WTC11 (cell line): ENCODE data around the gene RAB13. TPM values are rescaled to one million over a fixed set of nuclear protein-coding genes. Genes with fewer than 3 reads are reported as not detected.

Source experiments
- ATAC-seq: fragments of 200-7000 bp; cut with Tn5 transposase; 2 replicates; pipeline ENCODE4 v1.10.0; 2021; ENCODE audit warnings: mild to moderate bottlenecking, moderate library complexity
- CTCF ChIA-PET: fragments of 300-600 bp; sonication (Branson Sonifier 250); formaldehyde crosslinking; loops from one replicate; lab custom pipeline; 2021; ENCODE audit warnings: antibody characterized with exemption; lab: Charles Lee
- POLR2A ChIA-PET: fragments of 350-600 bp; sonication (Branson Sonifier 250); formaldehyde crosslinking; loops from one replicate; lab custom pipeline; 2021; ENCODE audit warnings: antibody characterized with exemption; lab: Charles Lee
- DNase-seq: peaks from one replicate; pipeline ENCODE4 v3.0.0; 2021; ENCODE audit warnings: low spot score
- H3K27ac Mint-ChIP-seq: 2 replicates; pipeline ENCODE4 v1.8.0; 2021; ENCODE audit warnings: mixed read lengths
- H3K27me3 Mint-ChIP-seq: 2 replicates; pipeline ENCODE4 v1.8.0; 2021; ENCODE audit warnings: low read depth, mild to moderate bottlenecking, moderate library complexity, mixed read lengths
- H3K36me3 Mint-ChIP-seq: 2 replicates; pipeline ENCODE4 v1.8.0; 2021; ENCODE audit warnings: mixed read lengths
- H3K4me1 Mint-ChIP-seq: 2 replicates; pipeline ENCODE4 v1.8.0; 2022; ENCODE audit warnings: mixed read lengths
- H3K4me3 Mint-ChIP-seq: 2 replicates; pipeline ENCODE4 v1.8.0; 2021; ENCODE audit warnings: mild to moderate bottlenecking, moderate library complexity, mixed read lengths
- H3K9me3 Mint-ChIP-seq: 2 replicates; pipeline ENCODE4 v1.8.0; 2021; ENCODE audit warnings: mixed read lengths
- ATF3 ChIP-seq: sonication (generic); formaldehyde crosslinking; conservative IDR thresholded peaks from 2 replicates; pipeline ENCODE4 v1.8.1; 2022; ENCODE audit warnings: mild to moderate bottlenecking, missing genetic modification reagents
- CBFB ChIP-seq: sonication (generic); formaldehyde crosslinking; IDR thresholded peaks from 2 replicates; pipeline ENCODE4 v1.8.1; 2022; ENCODE audit warnings: mild to moderate bottlenecking, low read depth, missing genetic modification reagents
- E2F1 ChIP-seq: sonication (generic); formaldehyde crosslinking; IDR thresholded peaks from 2 replicates; pipeline ENCODE4 v1.8.0; 2022; ENCODE audit warnings: mild to moderate bottlenecking, missing genetic modification reagents
- E2F5 ChIP-seq: sonication (generic); formaldehyde crosslinking; IDR thresholded peaks from 2 replicates; pipeline ENCODE4 v1.8.1; 2022; ENCODE audit warnings: mild to moderate bottlenecking, moderate library complexity, missing genetic modification reagents
- EMX1 ChIP-seq: fragments of 250-450 bp; sonication (Bioruptor Pico); IDR thresholded peaks from 2 replicates; pipeline ENCODE4 v1.8.0; 2021; ENCODE audit warnings: mild to moderate bottlenecking
- GRHL2 ChIP-seq: fragments of 250-450 bp; sonication (Bioruptor Pico); IDR thresholded peaks from 2 replicates; pipeline ENCODE4 v1.8.0; 2022; ENCODE audit warnings: mild to moderate bottlenecking, moderate library complexity; ENCODE audit not compliant: insufficient replicate concordance, severe bottlenecking
- MXD4 ChIP-seq: fragments of 250-450 bp; sonication (Bioruptor Pico); IDR thresholded peaks from 2 replicates; pipeline ENCODE4 v1.8.0; 2021; ENCODE audit warnings: mild to moderate bottlenecking, moderate library complexity, borderline replicate concordance
- MYBL2 ChIP-seq: sonication (generic); formaldehyde crosslinking; IDR thresholded peaks from 2 replicates; pipeline ENCODE4 v1.8.1; 2023; ENCODE audit warnings: mild to moderate bottlenecking, moderate library complexity, missing genetic modification reagents
- NFE2L1 ChIP-seq: sonication (generic); formaldehyde crosslinking; IDR thresholded peaks from 2 replicates; pipeline ENCODE4 v1.8.1; 2023; ENCODE audit warnings: missing genetic modification reagents
- PREB ChIP-seq: sonication (generic); formaldehyde crosslinking; IDR thresholded peaks from 2 replicates; pipeline ENCODE4 v1.8.1; 2022; ENCODE audit warnings: mild to moderate bottlenecking, missing genetic modification reagents, moderate library complexity, borderline replicate concordance
- RORB ChIP-seq: fragments of 250-450 bp; sonication (Bioruptor Pico); IDR thresholded peaks from 2 replicates; pipeline ENCODE4 v1.9.0; 2021; ENCODE audit warnings: mild to moderate bottlenecking
- ZNF219 ChIP-seq: sonication (generic); formaldehyde crosslinking; IDR thresholded peaks from 2 replicates; pipeline ENCODE4 v1.8.0; 2023; ENCODE audit warnings: missing genetic modification reagents, mild to moderate bottlenecking, borderline replicate concordance
- ZNF263 ChIP-seq: sonication (generic); formaldehyde crosslinking; IDR thresholded peaks from 2 replicates; pipeline ENCODE4 v1.8.1; 2022; ENCODE audit warnings: low read depth, mild to moderate bottlenecking, moderate library complexity, missing genetic modification reagents
- ZNF396 ChIP-seq: fragments of 250-450 bp; sonication (Bioruptor Pico); IDR thresholded peaks from 2 replicates; pipeline ENCODE4 v1.8.0; 2021; ENCODE audit warnings: mild to moderate bottlenecking, moderate library complexity, borderline replicate concordance
- ZNF416 ChIP-seq: fragments of 250-450 bp; sonication (Bioruptor Pico); IDR thresholded peaks from 2 replicates; pipeline ENCODE4 v1.9.0; 2021; ENCODE audit warnings: mild to moderate bottlenecking, inconsistent platforms
- ZNF423 ChIP-seq: fragments of 250-450 bp; sonication (Bioruptor Pico); IDR thresholded peaks from 2 replicates; pipeline ENCODE4 v2.1.2; 2022; ENCODE audit warnings: mild to moderate bottlenecking, moderate library complexity
- ZNF671 ChIP-seq: fragments of 250-450 bp; sonication (Bioruptor Pico); IDR thresholded peaks from 2 replicates; pipeline ENCODE4 v1.8.0; 2021; ENCODE audit warnings: mild to moderate bottlenecking
- total RNA-seq: library from RNA; stranded (reverse); gene quantifications from 3 replicates; pipeline ENCODE4 v1.2.3, GENCODE V29; 2021
- TF ChIP-seq, protein P1 (sequence below): sonication (generic); formaldehyde crosslinking; IDR thresholded peaks from 2 replicates; pipeline ENCODE4 v1.8.0; 2022; ENCODE audit warnings: missing genetic modification reagents
- TF ChIP-seq, protein P2 (sequence below): sonication (generic); formaldehyde crosslinking; IDR thresholded peaks from 2 replicates; pipeline ENCODE4 v1.8.1; 2023; ENCODE audit warnings: mild to moderate bottlenecking, missing genetic modification reagents, moderate library complexity
- TF ChIP-seq, protein P3 (sequence below): sonication (generic); formaldehyde crosslinking; IDR thresholded peaks from 2 replicates; pipeline ENCODE4 v1.8.1; 2022; ENCODE audit warnings: low read depth, mild to moderate bottlenecking, moderate library complexity, missing genetic modification reagents, borderline replicate concordance
- TF ChIP-seq, protein P4 (sequence below): fragments of 250-450 bp; sonication (Bioruptor Pico); conservative IDR thresholded peaks from 2 replicates; pipeline ENCODE4 v1.9.0; 2021; ENCODE audit warnings: mild to moderate bottlenecking

Gene RAB13
- total RNA-seq, 1 experiment from 2014 or later = 126 TPM

DNA sequence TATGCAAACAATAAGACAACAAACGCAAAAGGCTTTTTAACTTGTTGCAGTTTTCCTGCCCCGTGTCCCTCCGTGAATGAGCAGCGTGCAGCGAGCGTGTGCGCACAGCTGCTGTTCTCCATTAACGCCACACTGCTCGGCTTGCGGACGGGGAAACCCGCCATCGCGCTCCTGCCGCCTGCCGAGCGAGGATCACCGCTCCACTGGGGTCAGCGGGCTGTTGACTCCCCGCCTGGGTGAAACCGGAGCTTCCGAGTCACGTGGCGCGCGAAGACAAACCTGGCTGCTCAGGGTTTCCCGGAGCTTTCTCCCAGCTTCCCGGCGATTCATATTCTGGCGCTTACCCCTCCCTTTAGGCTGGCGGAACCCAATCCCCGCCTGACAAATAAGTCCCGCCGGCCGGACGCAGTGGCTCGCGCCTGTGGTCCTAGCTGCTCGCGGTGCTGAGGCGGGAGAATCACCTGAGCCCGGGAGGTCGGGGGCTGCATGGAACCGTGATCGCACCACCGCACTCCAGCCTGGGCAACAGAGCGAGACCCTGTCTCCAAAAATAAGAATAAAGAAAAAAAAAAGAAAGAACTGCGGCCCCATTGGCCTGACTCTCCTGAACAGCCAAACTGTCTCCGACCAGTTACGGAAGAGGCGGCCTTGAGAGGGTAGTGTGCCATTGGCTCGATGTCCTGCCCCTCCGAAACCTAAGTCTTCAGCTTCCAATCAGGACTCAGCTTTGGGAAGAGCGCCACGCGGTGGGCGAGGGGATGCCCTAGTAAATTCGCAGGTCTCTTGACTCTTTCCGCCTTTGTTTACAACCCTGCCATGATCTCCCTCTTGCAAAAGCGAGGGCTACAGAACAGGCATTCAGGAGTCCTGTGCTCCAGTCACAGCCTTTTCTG, 18.8 kb downstream of the RAB13 start, which contains the start of gene CREB3L4 (continued):
- TF ChIP-seq PREB (CRISPR knock-in tag) = 0 out of 2 replicates have a peak, but pooled peaks have one; percentile 77
- TF ChIP-seq ZNF671 (CRISPR knock-in tag) = no peak
- TF ChIP-seq NFE2L1 (CRISPR knock-in tag) = peak; percentile 49
- TF ChIP-seq EMX1 (CRISPR knock-in tag) = no peak
- 0 out of 2 replicates have a peak, but pooled peaks have one; percentile 54 for TF ChIP-seq ZNF263 (CRISPR knock-in tag)
- no peak for TF ChIP-seq ATF3
- TF ChIP-seq, protein P1, sequence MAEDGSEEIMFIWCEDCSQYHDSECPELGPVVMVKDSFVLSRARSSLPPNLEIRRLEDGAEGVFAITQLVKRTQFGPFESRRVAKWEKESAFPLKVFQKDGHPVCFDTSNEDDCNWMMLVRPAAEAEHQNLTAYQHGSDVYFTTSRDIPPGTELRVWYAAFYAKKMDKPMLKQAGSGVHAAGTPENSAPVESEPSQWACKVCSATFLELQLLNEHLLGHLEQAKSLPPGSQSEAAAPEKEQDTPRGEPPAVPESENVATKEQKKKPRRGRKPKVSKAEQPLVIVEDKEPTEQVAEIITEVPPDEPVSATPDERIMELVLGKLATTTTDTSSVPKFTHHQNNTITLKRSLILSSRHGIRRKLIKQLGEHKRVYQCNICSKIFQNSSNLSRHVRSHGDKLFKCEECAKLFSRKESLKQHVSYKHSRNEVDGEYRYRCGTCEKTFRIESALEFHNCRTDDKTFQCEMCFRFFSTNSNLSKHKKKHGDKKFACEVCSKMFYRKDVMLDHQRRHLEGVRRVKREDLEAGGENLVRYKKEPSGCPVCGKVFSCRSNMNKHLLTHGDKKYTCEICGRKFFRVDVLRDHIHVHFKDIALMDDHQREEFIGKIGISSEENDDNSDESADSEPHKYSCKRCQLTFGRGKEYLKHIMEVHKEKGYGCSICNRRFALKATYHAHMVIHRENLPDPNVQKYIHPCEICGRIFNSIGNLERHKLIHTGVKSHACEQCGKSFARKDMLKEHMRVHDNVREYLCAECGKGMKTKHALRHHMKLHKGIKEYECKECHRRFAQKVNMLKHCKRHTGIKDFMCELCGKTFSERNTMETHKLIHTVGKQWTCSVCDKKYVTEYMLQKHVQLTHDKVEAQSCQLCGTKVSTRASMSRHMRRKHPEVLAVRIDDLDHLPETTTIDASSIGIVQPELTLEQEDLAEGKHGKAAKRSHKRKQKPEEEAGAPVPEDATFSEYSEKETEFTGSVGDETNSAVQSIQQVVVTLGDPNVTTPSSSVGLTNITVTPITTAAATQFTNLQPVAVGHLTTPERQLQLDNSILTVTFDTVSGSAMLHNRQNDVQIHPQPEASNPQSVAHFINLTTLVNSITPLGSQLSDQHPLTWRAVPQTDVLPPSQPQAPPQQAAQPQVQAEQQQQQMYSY (CRISPR knock-in tag) = no peak
- 0 out of 2 replicates have a peak, but pooled peaks have one; percentile 27 for TF ChIP-seq E2F5 (CRISPR knock-in tag)
- TF ChIP-seq ZNF219 (CRISPR knock-in tag) = no peak
- TF ChIP-seq E2F1 = 0 out of 2 replicates have a peak, but pooled peaks have one; percentile 63
- no peak for TF ChIP-seq ZNF396 (CRISPR knock-in tag)
- TF ChIP-seq GRHL2 (CRISPR knock-in tag) = no peak

GRCh38 chr1:153963850-153964331, 22.2 kb downstream of the RAB13 start:
- Mint-ChIP-seq H3K9me3 (peaks cover 5% of the 10 kb centered on the region), H3K4me3 (peak overlapping the region; percentile 92), H3K27me3 (no peaks in the 10 kb centered on the region), H3K4me1 (peaks cover 55% of the 10 kb centered on the region), H3K27ac (peak overlapping the region; percentile 100), H3K36me3 (peaks cover 34% of the 10 kb centered on the region)
- CTCF ChIA-PET = interaction anchor here (1.0 to 3.0 kb wide), 4 partner anchors 18 to 188 kb away, joined by 3 to 27 read pairs (median 13); partner anchors contain the start of genes DENND4B, RAB13 and SLC27A3
- ATAC-seq (peak; percentile 12), DNase-seq (peak; percentile 83)
- POLR2A ChIA-PET = interaction anchor here (0.6 to 2.9 kb wide), 13 partner anchors 8 to 41 kb away, joined by 3 to 24 read pairs (median 4); partner anchors contain the start of genes DENND4B, GATAD2B, JTB and RAB13
- TF ChIP-seq RORB (CRISPR knock-in tag) (no peak), CBFB (CRISPR knock-in tag) (no peak), PREB (CRISPR knock-in tag) (no peak), MXD4 (CRISPR knock-in tag) (no peak), ZNF423 (no peak), ZNF416 (CRISPR knock-in tag) (no peak), MYBL2 (no peak)
- TF ChIP-seq, protein P2, sequence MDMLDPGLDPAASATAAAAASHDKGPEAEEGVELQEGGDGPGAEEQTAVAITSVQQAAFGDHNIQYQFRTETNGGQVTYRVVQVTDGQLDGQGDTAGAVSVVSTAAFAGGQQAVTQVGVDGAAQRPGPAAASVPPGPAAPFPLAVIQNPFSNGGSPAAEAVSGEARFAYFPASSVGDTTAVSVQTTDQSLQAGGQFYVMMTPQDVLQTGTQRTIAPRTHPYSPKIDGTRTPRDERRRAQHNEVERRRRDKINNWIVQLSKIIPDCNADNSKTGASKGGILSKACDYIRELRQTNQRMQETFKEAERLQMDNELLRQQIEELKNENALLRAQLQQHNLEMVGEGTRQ (CRISPR knock-in tag) = peak; percentile 20; the same call in 1 of the 2 replicates
- TF ChIP-seq, protein P3, sequence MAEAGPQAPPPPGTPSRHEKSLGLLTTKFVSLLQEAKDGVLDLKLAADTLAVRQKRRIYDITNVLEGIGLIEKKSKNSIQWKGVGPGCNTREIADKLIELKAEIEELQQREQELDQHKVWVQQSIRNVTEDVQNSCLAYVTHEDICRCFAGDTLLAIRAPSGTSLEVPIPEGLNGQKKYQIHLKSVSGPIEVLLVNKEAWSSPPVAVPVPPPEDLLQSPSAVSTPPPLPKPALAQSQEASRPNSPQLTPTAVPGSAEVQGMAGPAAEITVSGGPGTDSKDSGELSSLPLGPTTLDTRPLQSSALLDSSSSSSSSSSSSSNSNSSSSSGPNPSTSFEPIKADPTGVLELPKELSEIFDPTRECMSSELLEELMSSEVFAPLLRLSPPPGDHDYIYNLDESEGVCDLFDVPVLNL (CRISPR knock-in tag) = no peak
- TF ChIP-seq, protein P4, sequence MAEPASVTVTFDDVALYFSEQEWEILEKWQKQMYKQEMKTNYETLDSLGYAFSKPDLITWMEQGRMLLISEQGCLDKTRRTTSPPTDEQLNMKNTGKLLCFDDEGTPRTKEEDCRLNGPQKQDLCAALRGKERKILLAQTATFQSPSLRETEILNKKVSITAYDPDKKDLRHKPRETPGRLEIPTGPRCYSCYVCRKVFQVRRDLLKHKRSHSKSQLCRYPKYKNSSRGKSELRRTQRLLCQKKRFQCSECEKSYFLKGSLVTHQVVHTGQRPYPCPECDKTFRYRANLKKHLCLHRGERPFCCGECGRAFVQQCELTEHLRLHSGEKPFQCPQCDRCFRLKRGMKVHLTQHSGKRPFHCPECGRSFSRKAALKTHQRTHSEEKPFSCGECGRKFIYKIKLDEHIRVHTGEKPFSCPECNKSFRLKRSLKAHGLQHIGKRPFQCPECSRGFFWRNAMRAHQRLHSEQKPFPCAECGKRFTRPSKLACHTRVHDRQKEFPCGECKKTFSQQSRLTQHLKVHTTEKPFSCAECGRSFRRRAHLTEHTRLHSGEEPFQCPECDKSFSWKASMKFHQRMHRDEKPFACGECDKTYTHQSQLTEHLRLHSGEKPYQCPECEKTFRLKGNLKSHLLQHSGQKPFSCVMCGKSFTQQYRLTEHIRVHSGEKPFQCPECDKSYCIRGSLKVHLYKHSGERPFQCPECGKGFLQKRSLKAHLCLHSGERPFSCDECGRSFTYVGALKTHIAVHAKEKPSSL (CRISPR knock-in tag) = no peak
